Keratinocyte (primary cell): Measurements from ENCODE around the gene IFNB1.
A peak's percentile ranks its signal among the peaks of the same experiment; 100 is the strongest.

Experiments
- EZH2 ChIP-seq: IDR thresholded peaks from one replicate; pipeline ENCODE4 v1.6.1; 2012; ENCODE audit warnings: inconsistent platforms, mild to moderate bottlenecking, low read length, moderate library complexity
- TF ChIP-seq, protein P1 (sequence below), 3 experiments: IDR thresholded peaks in 1 of 3; conservative IDR thresholded peaks in 1 of 3; optimal IDR thresholded peaks in 1 of 3; 2 replicates in 2 of 3; 3 replicates in 1 of 3; pipeline versions ENCODE3 to v1.5.1; 2011; ENCODE audit warnings: low read length in 3 of 3, mild to moderate bottlenecking in 3 of 3, moderate library complexity in 2 of 3, control low read depth in 1 of 3, inconsistent platforms in 1 of 3; ENCODE audit not compliant: insufficient read depth in 2 of 3; ENCODE audit errors: extremely low read depth in 1 of 3

- TF ChIP-seq, protein P1, sequence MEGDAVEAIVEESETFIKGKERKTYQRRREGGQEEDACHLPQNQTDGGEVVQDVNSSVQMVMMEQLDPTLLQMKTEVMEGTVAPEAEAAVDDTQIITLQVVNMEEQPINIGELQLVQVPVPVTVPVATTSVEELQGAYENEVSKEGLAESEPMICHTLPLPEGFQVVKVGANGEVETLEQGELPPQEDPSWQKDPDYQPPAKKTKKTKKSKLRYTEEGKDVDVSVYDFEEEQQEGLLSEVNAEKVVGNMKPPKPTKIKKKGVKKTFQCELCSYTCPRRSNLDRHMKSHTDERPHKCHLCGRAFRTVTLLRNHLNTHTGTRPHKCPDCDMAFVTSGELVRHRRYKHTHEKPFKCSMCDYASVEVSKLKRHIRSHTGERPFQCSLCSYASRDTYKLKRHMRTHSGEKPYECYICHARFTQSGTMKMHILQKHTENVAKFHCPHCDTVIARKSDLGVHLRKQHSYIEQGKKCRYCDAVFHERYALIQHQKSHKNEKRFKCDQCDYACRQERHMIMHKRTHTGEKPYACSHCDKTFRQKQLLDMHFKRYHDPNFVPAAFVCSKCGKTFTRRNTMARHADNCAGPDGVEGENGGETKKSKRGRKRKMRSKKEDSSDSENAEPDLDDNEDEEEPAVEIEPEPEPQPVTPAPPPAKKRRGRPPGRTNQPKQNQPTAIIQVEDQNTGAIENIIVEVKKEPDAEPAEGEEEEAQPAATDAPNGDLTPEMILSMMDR (optimal IDR thresholded peaks at IDR 0.05 in 1 of 3, IDR thresholded peaks at IDR 0.05 in 1 of 3, conservative IDR thresholded peaks at IDR 0.05 in 1 of 3; ENCODE audit: extremely low read depth in 1 of 3, insufficient read depth in 2 of 3, low read length in 3 of 3): peak in 2 of 3 experiments; percentile 9 to 11
- TF ChIP-seq EZH2: no peak
Observed at GRCh38 chr9:21078702-21079101, 960 bp upstream of the IFNB1 start.
